Hematopoietic multipotent progenitor cell treated with erythropoietin and hydrocortisone succinate and interleukin-3 and kit ligand, for 6 days (in vitro differentiated cells): ENCODE data around the gene CGB1.
A peak's percentile ranks its signal among the peaks of the same experiment; 100 is the strongest.

Experiments
- DNase-seq: peaks from one replicate; pipeline ENCODE4 v3.0.0-alpha.2; 2015

The CGB1 gene

DNA sequence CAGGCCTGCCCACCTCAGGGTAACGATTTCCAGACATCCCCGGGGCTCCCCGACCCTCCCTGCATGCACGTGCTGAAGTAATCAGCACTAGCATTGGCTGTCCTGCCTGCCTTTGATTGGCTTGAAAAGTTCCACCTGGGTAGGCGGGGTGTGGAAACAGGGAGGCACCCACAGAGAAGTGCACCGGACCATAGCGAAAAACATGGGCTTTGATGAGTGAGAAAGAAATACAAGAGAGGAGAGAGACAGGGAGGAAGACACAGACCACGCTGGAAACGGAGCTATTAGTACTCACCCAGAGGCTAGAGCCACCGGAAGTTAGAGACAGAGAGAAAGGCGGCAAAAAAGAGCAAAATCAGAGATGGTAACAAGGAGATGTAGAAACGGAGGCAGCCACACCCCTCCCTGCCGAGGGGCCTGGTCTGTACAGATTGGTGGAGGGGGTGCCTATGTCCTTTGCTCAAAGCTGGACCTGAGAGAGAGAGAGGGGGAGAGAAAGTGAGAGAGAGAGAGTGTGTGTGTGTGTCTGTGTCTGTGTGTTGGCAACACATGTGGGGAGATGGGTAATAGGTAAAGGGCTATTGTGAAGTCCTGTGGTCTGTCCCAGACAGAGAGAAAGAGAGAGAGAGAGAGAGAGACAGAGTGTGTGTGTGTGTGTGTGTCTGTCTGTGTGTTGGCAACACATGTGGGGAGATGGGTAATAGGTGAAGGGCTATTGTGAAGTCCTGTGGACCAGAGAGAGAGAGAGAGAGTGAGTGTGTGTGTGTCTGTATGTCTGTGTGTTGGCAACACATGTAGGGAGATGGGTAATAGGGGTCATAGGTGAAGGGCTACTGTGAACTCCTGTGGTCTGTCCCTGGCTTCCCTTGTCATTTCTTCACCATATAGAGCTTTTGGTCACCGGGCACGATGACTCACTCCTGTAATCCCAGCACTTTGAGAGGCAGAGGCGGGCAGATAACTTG is 15.5 kb downstream of the CGB1 start:
- peak; percentile 18 for DNase-seq

DNA sequence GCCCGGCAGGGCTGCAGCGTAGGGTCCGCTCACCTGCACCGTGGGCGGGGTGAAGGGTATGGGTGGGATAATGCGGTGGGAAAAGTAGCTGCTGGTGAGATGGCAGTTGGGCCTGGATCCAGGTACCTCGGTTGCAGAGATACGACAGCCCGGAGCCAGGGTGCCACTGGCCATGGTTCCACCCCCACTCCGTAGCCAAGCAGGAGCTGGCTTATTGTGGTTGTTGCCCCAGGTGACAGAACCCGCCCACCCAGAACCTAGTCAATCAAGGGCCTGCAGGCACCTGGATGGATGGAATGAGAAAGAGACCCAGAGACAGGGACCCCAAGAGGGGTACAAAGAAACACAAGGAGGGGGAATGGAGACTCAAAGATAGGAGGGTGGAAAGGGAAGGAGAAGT is 16.4 kb downstream of the CGB1 start:
- no peak for DNase-seq

DNA sequence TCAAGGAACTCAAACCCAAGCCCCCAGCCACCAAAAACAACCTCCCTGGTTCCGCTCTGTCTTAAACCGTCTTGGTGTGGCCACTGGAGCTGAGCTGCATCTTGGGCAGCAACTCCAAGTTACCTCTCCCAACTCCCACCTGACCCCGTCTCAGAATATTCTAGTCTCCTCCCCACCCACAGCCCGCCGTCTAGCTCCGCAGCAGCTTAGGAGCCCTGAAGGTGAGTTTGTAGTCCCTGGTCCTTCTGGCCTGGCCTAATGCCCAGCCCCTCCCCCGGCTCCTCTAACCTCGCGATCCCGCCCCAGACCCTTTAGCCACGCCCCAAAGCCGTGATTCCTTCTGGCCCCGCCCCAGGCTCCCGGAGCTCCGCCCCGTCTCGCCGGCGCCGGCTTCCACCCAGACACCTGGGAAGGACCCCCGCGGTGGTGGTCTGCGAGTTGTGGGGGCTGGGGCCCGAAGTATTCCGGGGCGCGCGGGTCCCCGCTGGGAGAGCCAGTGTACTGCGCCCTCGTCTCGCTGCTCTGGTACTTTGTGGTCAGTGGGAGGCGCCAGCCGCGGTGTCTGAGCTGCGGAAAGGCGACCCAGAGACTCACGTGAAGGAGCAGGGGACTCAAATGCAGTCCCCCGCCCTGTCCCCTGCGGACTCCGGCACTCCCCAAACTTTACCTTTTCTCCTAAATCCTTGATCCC is 17.3 kb downstream of the CGB1 start:
- DNase-seq = peak; percentile 71

DNA sequence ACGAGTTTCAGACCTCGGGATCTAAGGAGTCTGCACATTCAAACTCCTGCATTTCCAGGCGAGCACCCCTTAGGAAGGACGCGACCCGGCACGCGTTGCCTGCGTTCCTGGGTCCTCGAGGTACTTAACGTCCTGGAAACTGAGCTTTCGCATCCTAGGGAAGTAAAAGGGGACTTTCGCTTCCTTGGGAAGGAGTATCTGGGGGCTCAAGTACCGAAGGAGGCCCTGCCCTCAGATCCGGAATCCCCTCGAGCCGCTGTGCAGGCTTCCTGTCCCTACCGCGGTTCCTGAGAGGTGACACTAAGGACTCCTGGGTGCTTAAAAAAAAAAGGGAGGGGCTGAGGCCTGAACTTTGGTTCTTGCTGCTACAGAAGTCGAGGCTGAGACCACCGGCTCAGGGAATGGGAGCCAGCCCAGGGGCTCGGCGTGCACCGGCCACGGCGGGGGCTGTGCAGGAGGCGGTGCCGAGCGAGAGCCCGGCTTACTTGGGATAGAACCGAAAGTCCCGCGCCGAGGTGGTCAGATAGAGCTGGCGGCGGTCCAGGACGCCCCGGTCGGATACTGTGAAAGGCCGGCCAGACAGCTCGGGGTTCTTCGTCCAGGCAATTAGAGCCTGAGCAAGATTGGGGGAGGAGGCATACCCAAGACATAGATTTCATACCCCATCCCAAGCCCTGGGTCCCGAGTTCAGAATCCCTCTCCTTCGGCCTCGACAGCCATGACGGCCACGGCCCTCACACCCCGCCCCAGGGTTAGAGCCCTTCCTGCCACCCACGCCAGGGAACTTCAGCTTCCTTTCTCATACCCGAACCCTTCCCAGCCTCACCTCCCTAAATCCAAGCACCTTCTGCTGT is 18.1 kb downstream of the CGB1 start:
- DNase-seq = peak; percentile 47

DNA sequence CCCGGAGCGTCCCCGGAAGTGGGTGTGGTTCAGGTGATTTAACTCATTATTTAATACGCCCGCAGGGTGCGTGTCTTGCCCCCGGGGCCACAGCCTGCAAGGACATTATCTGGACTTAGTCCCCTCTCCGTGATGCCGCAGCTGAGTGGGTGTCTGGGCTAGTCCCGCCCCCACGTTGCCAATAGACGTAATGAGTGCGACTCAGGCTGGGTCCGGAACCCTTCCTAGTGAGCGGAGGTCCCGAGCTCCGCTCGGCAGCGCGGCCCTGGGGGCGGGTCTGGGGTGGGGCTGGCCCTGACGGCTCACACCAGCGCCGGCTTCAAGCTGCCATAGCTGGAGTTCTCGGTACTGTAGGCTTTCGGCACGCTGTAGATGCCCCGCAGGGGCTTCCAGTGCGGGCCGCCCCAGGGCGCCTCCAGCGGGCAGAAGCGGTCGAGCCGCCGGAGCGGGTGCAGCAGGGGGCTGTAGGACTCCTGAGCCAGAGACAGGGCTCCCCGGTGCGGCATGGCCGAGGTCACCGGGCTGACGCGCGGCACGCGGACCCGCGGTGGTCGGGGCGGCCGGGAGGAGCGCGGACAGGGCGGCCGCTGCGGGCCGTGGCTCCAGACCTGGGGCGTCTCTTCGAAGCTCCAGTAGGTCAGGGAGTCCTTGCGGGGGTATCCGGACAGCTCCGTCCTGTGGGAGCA is 18.9 kb downstream of the CGB1 start:
- DNase-seq = peak; percentile 77

DNA sequence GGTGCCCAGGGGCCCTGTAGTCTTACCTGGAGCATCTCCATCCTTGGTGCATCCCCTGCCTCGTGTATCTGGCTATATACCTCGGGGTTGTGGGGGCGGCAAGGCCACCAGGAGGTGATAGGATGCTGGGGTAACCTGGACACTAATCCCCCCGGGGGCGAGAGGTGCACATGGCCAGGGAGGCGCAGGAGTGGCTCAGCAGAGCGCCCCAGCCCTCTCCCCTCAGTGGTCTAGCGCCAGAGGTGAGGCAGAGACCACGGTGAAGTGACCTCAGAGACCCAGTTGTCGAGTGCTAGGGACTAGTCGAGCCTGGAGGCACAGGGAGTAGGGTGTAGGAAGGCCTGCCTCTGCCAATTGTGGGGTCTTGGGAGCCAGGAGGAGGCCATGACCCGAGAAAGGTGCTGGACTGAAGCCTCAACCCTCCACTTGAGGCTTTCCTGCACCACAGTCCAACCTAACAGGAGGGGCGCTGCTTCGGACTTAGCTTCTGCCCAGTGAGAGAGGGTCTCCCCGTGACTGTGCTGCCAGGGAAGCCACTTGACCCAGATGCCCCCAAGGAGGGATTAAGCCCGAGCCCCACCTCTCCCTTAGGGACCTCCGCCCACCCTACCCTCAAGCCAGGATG is 19.5 kb downstream of the CGB1 start, which contains the start of gene LHB:
Gene LHB (minus strand): TSS at position 51 of the 625 bp plus-strand sequence. CDS start 10 bp downstream, at position 41.
- DNase-seq = no peak

DNA sequence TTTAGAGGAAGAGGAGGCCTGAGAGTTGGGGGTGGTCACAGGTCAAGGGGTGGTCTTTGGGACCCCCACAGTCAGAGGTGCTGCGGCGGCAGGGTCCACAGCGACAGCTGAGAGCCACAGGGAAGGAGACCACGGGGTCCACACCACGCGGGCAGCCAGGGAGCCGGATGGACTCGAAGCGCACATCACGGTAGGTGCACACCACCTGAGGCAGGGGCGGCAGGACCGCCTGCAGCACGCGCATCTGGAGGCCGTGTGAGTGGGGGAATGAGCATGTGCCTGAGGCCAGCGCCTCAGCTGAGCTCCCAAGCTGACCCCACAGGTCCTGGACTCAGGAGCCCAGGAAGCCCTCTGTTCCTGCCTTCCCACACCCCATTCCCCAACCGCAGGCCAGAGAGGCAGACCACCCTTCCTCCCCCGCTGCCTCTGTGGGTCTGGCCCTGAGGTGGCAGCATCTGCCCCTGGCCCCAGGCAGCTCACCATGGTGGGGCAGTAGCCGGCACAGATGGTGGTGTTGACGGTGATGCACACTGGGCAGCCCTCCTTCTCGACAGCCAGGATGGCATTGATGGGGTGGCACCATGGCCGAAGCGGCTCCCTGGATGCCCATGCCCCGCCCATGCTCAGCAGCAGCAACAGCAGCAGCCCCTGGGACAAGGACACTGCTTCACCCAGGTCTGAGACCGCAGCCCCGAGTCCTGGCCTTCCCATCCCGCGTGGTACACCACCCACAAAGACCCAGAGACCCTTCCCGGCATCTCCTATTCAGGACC is 20.4 kb downstream of the CGB1 start:
- no peak for DNase-seq

DNA sequence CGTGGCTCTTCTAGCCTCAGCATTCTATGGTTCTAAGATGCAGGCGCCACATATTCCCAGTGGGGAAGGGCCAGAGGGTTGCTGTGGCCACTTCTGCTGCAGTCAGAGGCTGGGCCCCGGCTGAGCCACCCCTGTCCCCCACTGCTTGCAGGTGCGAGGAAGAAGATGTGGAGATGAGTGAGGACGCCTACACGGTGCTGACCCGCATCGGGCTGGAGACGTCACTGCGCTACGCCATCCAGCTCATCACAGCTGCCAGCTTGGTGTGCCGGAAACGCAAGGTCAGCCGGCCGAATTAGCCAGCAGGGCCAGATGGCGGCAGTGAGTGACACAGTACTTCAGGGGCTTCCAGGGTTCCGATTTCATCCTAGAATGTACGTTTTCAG is 21.8 kb downstream of the CGB1 start:
- no peak for DNase-seq

DNA sequence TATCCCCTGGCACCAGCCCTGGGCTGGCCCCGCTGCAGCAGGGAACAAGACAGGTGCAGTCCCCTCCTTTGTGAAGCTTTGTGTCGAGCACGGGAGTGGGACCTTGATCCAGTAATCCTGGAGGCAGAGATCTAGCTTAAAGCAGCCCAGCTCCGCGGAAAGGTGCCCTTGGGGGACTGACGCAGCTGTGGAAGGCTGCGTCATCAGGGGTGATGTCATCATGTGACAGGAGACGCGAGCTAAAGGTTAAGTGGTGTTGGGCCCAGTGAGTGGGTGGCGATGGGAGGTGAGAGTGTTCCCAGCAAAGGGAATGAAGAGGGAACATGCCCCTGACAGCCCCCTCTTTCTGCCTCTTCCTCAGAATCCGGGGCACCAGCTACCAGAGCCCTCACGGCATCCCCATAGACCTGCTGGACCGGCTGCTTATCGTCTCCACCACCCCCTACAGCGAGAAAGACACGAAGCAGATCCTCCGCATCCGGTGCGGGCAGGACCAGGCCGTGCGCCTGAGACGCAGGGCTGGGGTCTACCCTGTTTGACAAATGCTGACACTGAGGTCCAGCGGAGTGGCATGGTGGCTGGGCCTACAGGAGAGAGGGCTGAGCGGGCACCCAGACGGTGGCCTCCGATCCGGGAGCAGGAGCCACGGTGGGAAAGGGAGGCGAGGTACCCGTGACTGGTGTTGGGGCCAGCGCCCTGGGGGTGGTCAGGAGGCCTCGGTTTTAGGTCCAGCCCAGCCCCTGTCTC is 22.4 kb downstream of the CGB1 start:
- DNase-seq = no peak

DNA sequence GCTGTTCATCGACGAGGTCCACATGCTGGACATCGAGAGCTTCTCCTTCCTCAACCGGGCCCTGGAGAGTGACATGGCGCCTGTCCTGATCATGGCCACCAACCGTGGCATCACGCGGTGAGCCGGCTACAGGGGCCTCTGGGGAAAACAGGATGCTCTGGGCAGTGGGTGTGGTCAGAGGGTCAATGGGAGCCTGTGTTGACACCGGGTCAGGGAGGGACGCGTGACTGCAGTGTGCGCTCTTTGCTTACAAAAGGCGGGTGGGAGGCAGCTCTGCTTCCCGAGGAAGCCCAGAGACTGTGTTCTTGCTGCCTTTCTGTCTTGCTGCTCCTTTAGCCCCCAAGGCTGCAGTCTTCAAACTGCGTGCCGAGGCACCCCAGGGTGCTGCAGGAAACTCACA is 25.5 kb downstream of the CGB1 start:
- no peak for DNase-seq

DNA sequence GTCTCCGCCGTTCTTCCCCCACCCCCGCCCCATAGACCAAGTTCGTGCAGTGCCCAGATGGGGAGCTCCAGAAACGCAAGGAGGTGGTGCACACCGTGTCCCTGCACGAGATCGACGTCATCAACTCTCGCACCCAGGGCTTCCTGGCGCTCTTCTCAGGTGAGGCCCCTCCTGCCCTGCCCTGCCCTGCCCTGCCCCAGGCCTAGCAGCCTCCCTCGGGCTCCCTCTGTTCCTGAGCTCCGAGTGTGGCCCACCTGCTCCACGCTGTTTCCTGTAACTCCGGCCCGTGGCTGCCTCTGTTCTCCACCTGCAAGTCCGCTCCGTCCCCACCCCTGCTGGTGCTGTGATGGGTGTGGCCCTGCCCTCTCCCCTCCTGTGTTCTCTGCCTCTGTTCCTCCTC is 26.2 kb downstream of the CGB1 start:
- no peak for DNase-seq

DNA sequence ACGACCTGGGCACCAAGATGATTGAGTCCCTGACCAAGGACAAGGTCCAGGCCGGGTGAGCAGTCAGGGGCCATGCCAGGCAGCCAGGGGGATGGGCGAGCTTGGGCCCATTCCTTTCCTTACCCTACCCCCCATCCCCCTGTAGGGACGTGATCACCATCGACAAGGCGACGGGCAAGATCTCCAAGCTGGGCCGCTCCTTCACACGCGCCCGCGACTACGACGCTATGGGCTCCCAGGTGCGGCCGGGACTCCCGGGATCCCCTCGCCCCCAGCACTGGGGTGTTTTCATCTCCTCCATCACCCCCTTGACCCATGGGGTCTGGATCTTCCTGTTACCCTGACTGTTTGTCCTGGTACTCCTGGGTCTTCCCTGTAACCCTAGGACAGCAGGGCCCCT is 26.9 kb downstream of the CGB1 start:
- DNase-seq = no peak

DNA sequence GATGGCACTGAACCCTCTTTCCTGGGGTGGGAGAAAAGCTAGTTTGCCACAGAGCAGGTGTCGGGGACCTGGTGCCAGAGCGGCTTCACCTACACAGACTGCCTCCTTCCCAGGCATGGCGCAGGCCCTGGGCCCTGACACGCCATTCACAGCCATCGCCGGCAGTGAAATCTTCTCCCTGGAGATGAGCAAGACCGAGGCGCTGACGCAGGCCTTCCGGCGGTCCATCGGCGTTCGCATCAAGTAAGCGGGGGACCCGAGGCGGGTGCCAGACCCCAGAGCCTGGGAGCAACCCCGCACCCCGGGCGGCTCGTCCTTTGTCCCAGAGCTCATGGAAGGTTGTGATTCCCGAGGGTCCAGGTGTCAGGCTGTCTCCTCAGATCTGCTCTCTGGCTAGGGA is 29.8 kb downstream of the CGB1 start:
- DNase-seq = no peak

DNA sequence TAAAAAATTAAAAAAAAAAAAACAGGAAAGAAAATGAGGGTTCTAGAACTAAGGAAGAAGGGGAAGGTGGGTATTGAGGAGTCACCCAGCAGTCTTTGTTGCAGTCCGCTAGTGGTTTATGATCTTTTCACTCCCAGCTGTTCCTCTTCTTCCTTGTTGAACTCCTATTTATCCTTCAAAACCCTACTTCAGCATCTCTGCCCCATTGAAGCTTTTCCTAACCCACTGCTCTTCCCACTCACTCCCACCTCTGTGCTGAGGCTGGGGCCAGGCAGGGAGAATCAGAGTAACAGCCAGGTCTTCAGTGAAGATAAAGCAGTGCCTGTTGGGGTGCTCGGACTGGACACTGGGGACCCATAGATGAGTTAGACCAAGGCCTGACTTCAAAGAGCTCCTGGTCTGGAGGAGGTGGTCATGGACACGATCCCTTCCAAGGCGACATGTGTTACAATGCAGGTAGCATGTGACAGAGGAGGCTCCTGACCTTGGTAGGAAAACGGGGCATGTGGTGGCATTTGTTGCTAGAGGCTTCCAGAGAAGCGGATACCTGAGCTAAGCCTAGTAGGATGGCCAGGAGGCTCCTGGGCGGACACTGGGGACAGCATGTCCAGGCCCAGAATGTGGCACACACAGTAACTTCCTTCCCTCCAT is 31.6 kb downstream of the CGB1 start:
- DNase-seq = no peak

DNA sequence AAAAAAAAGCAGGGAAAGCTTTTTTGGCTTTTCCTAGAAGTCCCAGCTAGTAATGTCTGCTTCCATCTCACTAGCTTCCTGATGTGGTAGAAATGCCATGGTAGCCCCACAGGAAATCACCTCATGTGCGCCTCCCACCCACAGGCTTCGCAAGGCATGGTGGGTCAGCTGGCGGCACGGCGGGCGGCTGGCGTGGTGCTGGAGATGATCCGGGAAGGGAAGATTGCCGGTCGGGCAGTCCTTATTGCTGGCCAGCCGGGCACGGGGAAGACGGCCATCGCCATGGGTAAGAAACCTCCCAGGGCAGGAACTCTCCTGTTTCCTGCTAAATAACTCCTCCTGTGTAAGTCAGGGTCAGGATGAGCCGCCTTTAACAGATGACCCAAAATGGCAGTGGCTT is 32.6 kb downstream of the CGB1 start:
- no peak for DNase-seq

DNA sequence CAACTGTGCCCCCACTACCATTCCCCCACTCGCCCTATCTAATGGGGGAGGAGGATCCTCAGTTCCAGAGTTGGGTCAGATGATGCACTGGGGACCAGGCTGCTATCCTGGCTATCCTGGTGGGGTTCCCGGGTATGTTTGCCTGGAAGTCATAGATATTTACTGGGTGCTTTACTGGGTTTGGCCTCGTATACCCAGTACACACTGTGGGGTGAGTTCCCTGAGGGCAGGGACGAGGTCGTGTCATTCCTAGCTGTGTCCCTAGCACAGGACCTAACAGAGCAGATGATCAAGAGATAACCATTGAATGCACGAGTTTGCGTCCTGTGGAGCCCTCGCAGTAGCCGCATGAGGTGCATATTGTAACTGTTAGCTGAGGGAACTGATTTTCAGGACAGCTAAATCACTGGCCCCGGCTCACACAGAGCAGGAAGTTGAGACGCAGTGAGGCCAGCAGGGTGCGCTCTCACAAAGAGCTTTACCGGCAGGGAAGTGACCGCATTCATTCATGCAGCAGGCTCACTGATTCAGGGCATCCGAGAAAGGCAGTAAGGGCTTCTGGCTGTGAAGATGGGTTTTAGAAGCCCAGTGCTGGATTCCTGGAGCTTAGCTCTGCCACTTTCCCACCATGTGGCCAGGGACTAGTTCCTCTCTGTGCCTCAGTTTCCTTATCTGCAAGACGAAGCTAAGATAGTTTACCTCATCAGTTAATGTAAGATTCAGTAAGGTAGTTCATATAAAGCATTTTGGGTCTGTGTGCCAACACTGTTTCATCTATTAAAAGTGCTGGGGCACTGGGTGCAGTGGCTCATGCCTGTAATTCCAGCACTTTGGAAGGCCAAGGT is 37.0 kb downstream of the CGB1 start:
- peak; percentile 85 for DNase-seq

DNA sequence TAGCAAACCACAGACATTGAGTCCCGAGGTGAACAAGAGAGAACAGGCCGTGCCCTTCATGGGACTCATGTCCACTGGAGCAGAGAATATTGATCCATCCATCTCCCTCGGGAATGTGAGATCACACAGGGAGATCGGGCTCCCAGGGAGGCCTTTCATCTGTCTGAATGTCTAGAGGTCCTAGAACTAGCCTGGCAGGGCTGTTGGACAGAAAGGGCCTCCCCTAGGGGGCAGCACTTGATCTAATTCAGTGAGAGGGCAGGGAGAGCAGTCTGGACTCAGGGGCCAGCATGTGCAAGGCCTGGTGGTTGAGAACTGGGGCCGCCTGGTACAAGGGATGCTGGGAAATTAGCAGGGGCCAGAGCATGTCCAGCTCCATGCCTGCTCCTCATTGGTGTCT is 38.7 kb downstream of the CGB1 start:
- peak; percentile 90 for DNase-seq

DNA sequence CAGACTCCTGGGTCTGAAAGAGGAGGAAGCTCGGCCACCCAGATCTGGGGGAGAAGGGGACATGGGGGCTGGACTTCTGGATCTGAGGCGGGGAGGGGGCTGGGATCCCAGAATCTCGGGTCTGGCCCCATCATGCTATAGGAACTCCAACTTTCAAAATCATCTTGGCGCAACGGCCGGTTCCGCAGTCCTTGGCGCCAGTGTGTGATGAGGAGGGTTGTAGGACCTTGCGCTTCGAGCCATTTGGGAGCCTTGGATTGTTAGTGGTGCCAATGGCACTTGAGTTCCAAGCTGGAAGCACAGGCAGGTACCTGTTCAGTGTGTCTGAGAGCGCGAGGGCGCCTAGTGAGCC is 42.7 kb downstream of the CGB1 start:
- DNase-seq = no peak
